GM21576 (cell line): ENCODE results near the gene SENP7.
"Not testable (repeated sequence)": the region's sequence is repeated elsewhere in the genome, so short reads cannot be mapped to it uniquely, and the experiment has no call there.

ENCODE experiments used
- ATAC-seq: cut with Tn5 transposase; IDR thresholded peaks from one replicate; pipeline ENCODE4 v1.9.1; 2021; ENCODE audit warnings: mild to moderate bottlenecking, moderate library complexity; ENCODE audit not compliant: unreplicated experiment

Gene SENP7

DNA sequence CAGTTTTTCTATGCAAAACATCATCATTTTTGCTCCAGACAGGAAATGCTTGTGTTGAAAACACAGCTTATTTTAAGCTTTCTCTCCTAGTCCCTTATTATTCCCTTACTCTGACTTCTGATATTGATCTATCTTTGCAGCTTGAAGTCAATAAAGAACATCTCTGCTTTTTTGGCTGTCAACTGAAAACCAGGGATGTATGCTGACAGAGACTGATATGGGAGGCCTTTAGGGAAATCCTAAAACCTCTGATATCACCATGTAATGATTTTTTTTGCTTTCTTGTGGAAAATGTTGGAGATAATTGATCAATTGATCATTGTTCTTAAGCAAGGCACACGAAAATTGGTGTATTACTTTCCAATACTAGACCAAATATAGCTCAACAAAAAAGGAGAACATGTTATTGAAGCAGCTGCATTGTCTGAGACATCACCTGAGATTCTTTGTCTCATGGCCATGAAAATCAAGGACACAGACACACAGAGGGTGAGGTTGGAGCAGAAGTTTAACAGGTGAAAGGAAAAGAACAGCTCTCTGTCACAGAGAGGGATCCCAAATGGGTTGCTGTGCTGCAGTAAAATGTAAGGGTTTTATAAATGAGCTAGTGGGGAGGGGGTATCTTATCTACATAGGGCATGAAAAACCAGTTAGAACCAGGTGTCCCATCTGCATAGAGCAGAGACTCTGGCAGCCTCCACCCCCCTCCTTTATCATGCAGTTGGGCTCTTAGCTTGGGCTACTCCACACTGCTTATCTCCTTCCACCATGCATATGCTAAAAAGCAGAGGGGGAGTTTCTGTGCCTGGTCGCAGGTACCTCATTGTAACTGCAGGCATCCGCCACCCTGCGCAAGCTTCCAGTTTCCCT is 17.0 kb upstream of the SENP7 start:
- no peak for ATAC-seq

- ATAC-seq: no peak
Observed at GRCh38 chr3:101527906-101528305, 14.9 kb upstream of the SENP7 start.

DNA sequence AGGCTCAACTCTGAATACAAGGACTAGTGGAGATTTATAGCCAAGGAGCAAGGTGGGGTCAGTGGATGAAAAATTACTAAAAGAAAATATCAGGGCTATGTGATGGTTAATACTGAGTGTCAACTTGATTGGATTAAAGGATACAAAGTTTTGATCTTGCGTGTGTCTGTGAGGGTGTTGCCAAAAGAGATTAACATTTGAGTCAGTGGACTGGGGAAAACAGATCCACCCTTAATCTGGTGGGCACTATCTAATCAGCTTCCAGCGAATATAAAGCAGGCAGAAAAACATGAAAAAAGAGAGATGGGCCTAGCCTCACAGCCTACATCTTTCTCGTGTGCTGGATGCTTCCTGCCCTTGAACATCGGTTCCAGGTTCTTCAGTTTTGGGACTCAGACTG is 14.4 kb upstream of the SENP7 start:
- ATAC-seq: no peak

DNA sequence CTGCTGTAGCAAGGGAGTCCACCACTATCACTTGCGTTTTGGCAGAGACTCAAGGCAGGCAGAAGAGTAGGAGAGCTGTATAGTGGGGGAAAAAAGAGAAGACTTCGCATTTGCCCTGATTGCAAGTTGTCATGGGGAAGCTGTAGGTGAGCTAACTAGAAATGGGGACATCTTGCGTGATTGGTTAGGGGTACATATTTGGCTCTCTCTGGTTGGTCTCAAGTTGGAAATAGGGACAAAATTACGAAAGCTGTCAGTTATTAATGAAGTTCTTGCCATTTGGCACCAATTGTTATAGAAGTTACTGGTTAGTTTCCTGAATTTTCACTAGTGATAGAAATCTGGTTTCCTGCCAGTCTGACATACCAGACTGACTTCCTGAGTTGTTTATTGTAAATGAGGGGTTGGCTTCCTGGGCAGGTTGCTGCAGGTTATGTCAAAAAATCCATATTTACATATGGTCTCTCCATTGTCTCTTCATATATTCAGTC is 8.2 kb upstream of the SENP7 start:
- ATAC-seq: no peak

DNA sequence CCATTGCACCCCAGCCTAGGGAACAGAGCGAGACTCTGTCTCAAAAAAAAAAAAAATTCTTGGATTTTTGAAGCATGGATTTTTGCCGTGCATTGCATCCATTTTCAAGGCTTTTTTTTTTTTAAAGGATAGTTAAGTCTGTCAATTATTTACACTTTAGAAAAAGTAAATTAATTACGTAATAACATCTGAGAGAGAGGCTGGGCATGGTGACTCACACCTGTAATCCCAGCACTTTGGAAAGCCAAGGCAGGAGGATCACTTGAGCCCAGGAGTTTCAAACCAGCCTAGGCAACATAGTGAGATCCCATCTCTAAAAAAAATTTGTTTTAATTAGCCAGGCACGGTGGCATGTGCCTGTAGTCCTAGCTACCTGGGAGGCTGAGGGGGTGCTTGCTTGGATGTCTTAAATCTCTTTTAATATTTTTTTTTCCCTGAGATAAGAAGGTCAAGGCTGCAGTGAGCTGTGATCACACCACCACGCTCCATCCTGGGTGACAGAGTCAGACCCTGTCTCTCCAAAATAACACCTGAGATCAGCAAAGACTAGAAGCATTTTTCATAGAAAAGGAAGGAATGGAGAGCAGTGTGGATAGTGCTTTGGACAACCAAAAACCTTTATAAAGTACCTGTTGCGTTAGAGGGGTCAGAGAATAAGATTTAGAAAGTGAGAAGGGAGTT is 6.8 kb upstream of the SENP7 start:
- no peak for ATAC-seq

- ATAC-seq: peak; percentile 98
Observed at GRCh38 chr3:101518421-101518871, 5.4 kb upstream of the SENP7 start.

DNA sequence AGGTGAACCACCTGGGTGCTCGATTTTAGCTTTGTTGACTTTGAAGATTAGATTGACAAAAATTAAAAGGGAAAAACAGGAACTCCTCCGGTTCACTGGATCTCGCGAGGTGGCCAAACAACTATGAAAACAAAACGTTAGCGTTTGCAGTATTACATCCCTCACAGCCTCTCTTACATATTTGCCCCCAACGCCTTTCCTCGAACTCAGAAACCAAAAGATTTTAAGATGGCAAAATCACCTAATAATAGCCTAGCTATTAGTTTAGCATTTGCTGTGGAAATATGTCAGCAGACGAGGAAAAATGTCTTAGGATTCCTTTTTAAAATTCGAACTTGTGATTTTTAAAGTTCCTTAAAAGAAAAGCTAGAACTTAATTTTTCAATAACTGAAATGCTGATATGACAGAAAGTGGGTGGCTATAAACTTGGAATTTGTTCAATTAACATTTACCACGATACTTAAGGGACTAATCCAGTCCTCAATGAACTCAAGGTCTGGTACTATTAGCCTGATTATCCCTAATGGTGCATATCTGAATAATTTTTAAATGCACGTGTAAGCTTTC is 491 bp upstream of the SENP7 start:
- ATAC-seq: peak; percentile 28

GRCh38 chr3:101512396-101512645 is 691 bp downstream of the SENP7 start:
- peak; percentile 37 for ATAC-seq

- no peak for ATAC-seq
Observed at GRCh38 chr3:101509811-101510210, 3.2 kb downstream of the SENP7 start.

DNA sequence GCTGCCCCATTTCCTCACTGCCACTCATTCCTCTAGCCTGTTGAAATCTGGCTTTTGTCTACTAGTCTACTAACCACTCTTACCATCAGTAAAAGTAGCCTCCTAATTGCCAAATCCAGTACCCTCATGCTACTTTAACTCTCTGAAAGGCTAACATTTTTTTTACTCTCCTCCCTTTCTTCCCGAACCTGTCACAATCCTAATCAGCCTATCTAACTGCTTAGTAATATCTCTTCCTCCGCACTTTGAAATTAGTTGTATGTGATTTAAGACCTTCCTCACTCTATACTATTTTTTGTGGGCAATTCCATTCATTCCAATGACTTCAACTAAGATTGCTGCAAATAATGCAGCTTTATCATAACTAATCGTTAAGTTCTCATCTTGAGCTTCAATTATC is 3.7 kb downstream of the SENP7 start:
- ATAC-seq: no peak

DNA sequence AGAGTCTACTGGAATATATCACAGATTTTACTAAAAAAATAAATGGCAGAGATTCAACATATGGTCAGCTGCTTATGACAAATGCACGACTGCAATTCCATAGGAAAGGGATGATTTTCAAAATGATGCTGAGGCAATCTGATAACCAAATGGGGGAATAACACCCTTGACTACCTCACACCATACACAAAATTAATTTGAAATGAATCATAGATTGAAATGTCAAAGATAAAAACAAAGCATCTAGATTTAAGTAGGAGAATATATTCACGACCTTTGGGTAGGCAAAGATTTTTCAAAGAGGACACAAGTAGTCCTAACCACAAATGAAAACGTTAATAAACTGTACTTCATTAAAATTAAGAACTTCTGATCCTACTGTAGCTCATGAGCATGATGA is 11.2 kb downstream of the SENP7 start:
- no peak for ATAC-seq

DNA sequence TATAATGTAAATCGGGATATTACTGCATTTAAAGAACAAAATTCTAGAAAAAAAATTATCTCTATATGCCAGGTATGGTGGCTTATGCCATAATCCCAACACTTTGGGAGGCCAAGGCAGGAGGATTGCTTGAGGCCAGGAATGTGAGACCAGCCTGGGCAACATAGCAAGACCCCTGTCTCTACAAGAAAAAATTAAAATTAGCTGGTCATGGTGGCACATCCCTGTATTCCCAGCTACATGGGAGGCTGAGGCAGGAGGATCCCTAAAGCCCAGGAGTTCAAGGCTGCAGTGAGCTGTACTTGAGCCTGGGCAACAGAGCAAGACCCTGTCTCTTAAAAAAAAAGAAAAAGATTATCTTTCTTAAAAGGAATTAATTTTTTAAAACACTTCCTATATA is 12.8 kb downstream of the SENP7 start:
- no peak for ATAC-seq

DNA sequence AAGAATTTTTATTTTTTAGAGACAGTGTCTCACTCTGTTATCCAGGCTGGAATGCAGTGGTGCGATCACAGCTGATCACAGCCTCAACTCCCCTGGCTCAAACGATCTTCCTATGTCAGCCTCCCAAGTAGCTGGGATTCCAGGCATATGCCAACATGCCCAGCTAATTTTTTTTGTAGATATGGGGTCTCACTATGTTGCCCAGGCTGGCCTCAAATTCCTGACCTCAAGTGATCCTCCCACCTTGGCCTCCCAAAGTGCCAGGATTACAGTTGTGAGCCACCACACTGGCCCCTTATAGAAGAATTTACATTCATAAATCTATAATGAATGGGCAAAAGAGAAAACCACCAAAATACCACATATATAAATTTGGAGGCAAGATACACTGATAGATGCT is 15.2 kb downstream of the SENP7 start:
- ATAC-seq: no peak

GRCh38 chr3:101495552-101495951 is 17.5 kb downstream of the SENP7 start:
- no peak for ATAC-seq

DNA sequence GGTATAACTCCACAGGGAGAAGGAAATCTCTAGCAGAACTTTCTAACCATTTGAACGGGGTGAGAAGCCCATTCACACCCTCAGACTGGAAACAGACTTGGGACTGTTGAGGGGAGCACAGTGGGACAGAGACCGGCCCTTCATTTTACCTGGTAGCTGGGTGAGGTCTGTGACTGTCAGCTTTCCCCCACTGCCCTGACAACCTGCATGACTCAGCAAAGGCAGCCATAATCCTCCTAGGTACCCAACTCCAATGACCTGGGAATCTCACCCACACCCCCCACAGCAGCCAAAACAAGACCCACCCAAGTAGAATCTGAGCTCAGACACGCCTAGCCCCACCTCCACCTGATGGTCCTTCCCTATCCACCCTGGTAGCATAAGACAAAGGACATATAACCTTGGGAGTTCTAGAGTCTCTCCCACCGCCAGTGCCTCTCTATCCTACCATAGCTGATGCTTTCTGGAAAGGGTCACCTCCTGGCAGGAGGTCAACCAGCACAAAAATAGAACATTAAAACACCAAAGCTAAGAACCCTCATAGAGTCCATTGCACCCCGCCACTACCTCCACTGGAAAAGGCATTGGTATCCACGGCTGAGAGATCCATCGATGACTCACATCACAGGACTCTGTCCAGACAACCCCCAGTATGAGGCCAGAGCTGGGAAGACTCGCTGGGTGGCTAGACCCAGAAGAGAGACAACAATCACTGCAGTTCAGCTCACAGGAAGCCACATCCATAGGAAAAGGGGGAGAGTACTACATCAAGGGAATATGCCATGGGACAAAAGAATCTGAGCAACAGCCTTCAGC is 28.0 kb downstream of the SENP7 start:
- ATAC-seq: no peak

GRCh38 chr3:101478980-101479379 is 34.0 kb downstream of the SENP7 start:
- ATAC-seq: no peak

- not testable (repeated sequence) for ATAC-seq
Observed at GRCh38 chr3:101474841-101475552, 38.0 kb downstream of the SENP7 start.

DNA sequence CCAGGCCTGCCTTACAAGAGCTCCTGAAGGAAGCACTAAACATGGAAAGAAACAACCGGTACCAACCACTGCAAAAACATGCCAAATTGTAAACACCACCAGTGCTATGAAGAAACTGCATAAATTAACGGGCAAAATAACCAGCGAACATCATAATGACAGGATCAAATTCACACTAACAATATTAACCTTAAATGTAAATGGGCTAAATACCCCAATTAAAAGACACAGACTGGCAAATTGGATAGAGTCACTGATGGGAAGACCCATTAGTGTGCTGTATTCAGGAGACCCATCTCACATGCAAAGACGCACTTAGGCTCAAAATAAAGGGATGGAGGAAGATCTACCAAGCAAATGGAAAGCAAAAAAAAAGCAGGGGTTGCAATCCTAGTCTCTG is 44.3 kb downstream of the SENP7 start:
- ATAC-seq: not testable (repeated sequence)

GRCh38 chr3:101467310-101467663 is 45.7 kb downstream of the SENP7 start:
- not testable (repeated sequence) for ATAC-seq

DNA sequence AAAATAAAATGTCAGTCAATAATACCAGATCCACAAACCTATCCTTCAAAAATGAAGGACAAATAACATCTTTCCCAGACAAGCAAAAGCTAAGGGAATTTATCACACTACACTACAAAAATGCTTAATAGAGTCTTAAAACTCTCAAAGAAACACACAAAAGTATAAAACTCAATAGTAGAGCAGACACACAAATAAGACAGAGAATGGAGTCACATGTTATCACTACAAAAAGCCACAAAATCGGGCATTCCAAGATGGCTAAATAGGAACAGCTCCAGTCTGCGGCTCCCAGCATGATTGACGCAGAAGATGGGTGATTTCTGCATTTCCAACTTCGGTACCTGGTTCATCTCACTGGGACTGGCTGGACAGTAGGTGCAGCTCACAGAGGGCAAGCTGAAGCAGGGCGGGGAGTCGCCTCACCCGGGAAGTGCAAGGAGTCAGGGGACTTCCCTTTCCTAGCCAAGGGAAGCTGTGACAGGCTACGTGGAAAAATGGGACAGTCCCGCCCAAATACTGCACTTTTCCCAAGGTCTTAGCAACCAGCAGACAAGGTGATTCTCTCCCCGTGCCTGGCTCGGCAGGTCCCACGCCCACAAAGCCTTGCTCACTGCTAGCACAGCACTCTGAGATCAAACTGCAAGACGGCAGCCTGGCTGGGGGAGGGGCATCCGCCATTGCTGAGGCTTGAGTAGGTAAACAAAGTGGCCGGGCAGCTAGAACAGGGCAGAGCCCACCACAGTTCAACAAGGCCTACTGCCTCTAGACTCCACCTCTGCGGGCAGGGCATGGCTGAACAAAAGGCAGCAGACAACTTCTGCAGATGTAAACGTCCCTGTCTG is 46.3 kb downstream of the SENP7 start:
- no peak for ATAC-seq
